Measurements from ENCODE around the gene NFKBIE. TPM values are rescaled to one million over a fixed set of nuclear protein-coding genes. Genes with fewer than 3 reads are reported as not detected.

NFKBIE gene
- total RNA-seq, 2 experiments from 2014 or later = 43.0 to 43.1 TPM

- ChIA-PET POLR2A (interaction anchor here (1.5 to 4.0 kb wide), 2 partner anchors 18 to 48 kb away, joined by 4 to 18 read pairs; partner anchors contain the start of gene AARS2), CTCF (interaction anchor here (1.2 to 3.1 kb wide), 3 partner anchors 10 to 27 kb away, joined by 4 to 12 read pairs (median 5); partner anchors contain the start of gene AARS2)
- no peak overlapping the region for H3K27ac ChIP-seq (ENCODE audit: low read depth in 1 of 2, low read length in 2 of 2)
- peaks cover 16% of the 10 kb centered on the region for H3K4me1 ChIP-seq (ENCODE audit: insufficient read depth, low read length)
- Mint-ChIP-seq H3K27ac (no peak overlapping the region), H3K9me3 (no peaks in the 10 kb centered on the region), H3K27me3 (peaks cover 66% of the 10 kb centered on the region), H3K4me3 (no peak overlapping the region), H3K4me1 (ENCODE audit: low read depth) (peaks cover 15% of the 10 kb centered on the region), H3K36me3 (ENCODE audit: low read depth) (peaks cover 2% of the 10 kb centered on the region)
- no peak overlapping the region for H3K4me3 ChIP-seq (ENCODE audit: low read length)
- H3K36me3 ChIP-seq (ENCODE audit: insufficient read depth, low read length) = no peaks in the 10 kb centered on the region
- TF ChIP-seq CTCF (IDR thresholded peaks at IDR 0.05) = no peak
- H3K27me3 ChIP-seq (ENCODE audit: control insufficient read depth in 1 of 2, insufficient read depth in 2 of 2, low read length in 2 of 2) = peaks cover 51 to 65% of the 10 kb centered on the region in 2 experiments
- peaks cover 0 to 5% of the 10 kb centered on the region in 2 experiments for H3K9me3 ChIP-seq (ENCODE audit: control insufficient read depth in 1 of 2, insufficient read depth in 1 of 2, low read length in 2 of 2)
- DNase-seq = no peak
- intact Hi-C loops (cut with DNase I, micrococcal nuclease) = no loop called here
- ATAC-seq (ENCODE audit: poor library complexity) = no peak
Measured at GRCh38 chr6:44294832-44295791, 29.8 kb upstream of the NFKBIE start.

GRCh38 chr6:44292661-44293365 lies 27.5 kb upstream of the NFKBIE start:
- Histone ChIP-seq H3K4me1 (ENCODE audit: insufficient read depth, low read length) (peaks cover 11% of the 10 kb centered on the region), H3K9me3 (ENCODE audit: control insufficient read depth in 1 of 2, insufficient read depth in 1 of 2, low read length in 2 of 2) (peaks cover 0 to 9% of the 10 kb centered on the region in 2 experiments), H3K36me3 (ENCODE audit: insufficient read depth, low read length) (no peaks in the 10 kb centered on the region), H3K4me3 (ENCODE audit: low read length) (no peak overlapping the region), H3K27me3 (ENCODE audit: control insufficient read depth in 1 of 2, insufficient read depth in 2 of 2, low read length in 2 of 2) (peaks cover 61 to 76% of the 10 kb centered on the region in 2 experiments), H3K27ac (ENCODE audit: low read depth in 1 of 2, low read length in 2 of 2) (no peak overlapping the region)
- POLR2A ChIA-PET = no interaction called here
- intact Hi-C loops (cut with DNase I, micrococcal nuclease) = no loop called here
- Mint-ChIP-seq H3K9me3 (no peaks in the 10 kb centered on the region), H3K36me3 (ENCODE audit: low read depth) (no peaks in the 10 kb centered on the region), H3K4me3 (no peak overlapping the region), H3K4me1 (ENCODE audit: low read depth) (peaks cover 12% of the 10 kb centered on the region), H3K27ac (no peak overlapping the region), H3K27me3 (peaks cover 83% of the 10 kb centered on the region)
- CTCF ChIA-PET = interaction anchor here (1.8 kb wide), 1 partner anchor 12 kb away, joined by 6 read pairs; no protein-coding TSS in a partner anchor
- no peak for TF ChIP-seq CTCF (IDR thresholded peaks at IDR 0.05)
- ATAC-seq (ENCODE audit: poor library complexity) (no peak), DNase-seq (no peak)

GRCh38 chr6:44291841-44292240 lies 26.5 kb upstream of the NFKBIE start:
- intact Hi-C loops (cut with DNase I, micrococcal nuclease) = no loop called here
- no peak overlapping the region for H3K27ac Mint-ChIP-seq
- H3K4me3 Mint-ChIP-seq = no peak overlapping the region
- Histone ChIP-seq H3K4me3 (ENCODE audit: low read length) (no peak overlapping the region), H3K27ac (ENCODE audit: low read depth in 1 of 2, low read length in 2 of 2) (no peak overlapping the region), H3K27me3 (ENCODE audit: control insufficient read depth in 1 of 2, insufficient read depth in 2 of 2, low read length in 2 of 2) (peaks cover 65 to 73% of the 10 kb centered on the region in 2 experiments), H3K36me3 (ENCODE audit: insufficient read depth, low read length) (no peaks in the 10 kb centered on the region), H3K9me3 (ENCODE audit: control insufficient read depth in 1 of 2, insufficient read depth in 1 of 2, low read length in 2 of 2) (peaks cover 0 to 4% of the 10 kb centered on the region in 2 experiments), H3K4me1 (ENCODE audit: insufficient read depth, low read length) (peaks cover 2% of the 10 kb centered on the region)
- no peaks in the 10 kb centered on the region for H3K36me3 Mint-ChIP-seq (ENCODE audit: low read depth)
- no peaks in the 10 kb centered on the region for H3K9me3 Mint-ChIP-seq
- DNase-seq (no peak), ATAC-seq (ENCODE audit: poor library complexity) (no peak)
- H3K27me3 Mint-ChIP-seq = peaks cover 90% of the 10 kb centered on the region
- peaks cover 6% of the 10 kb centered on the region for H3K4me1 Mint-ChIP-seq (ENCODE audit: low read depth)
- POLR2A ChIA-PET = no interaction called here
- CTCF ChIA-PET = interaction anchor here (1.8 kb wide), 1 partner anchor 13 kb away, joined by 6 read pairs; no protein-coding TSS in a partner anchor
- no peak for TF ChIP-seq CTCF (IDR thresholded peaks at IDR 0.05)
